ENCODE measurements around the gene PPP4R2.

Gene PPP4R2

DNA sequence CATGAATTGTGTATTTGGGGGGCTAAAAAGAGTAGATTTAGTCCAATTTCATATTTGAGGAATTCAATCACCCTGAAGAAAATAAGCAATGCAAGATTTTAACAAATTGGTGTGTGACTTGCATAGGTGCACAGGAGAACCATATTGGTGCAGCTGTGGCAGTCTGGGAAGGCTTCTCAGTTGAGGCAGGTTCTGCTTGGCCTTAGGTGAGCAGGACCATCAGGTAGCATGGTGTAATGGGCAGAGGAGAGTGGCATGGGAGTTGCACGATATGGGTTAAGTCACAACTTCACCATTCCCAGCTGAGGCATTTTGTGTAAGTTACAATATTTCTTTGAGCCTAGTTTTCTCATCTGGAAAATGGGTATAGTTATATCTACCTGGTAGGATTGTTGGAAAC, 75.3 kb downstream of the PPP4R2 start:
- DNase-seq, result no peak

DNA sequence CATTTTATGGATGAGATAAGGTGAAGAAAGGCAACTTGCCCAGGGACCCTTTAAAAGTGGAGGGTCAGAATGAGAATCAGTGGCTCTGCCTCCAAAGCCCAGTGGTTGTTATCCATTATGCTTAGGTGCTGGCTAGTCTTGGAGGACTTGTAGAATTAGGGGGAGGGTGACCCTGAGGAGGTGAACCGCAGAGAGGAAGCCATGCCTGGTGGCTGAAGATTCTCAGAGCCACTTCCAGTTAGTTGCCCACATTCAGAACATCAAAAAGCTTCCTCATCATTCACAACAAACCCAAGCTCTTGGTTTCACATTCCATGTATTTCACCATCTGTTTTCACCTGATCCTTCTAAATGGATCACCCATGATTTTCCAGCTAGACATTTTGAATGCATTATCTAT, 76.0 kb downstream of the PPP4R2 start:
- no peak for DNase-seq

- no peak for DNase-seq
Measured at GRCh38 chr3:73073091-73073707, 76.6 kb downstream of the PPP4R2 start.

DNA sequence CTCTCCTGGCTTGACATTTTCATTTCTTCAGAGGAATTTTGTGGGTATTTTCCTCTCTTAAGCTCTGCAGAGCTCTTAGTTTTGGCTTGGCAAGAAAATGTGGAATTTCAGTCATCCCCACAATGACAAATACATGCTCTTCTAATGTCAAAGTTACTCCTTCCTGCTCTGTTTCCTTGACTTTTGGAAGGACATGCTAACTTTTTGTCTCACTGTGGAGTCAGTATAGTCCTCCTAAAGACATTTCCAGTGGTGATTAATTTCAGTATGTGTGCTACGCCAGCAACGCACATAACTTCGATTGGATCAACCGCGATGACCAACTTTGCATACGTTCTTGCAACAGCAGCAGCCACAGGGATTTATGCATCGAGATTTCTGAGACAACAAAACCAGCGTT, 78.2 kb downstream of the PPP4R2 start:
- no peak for DNase-seq

GRCh38 chr3:73080216-73080966, 83.8 kb downstream of the PPP4R2 start:
- no peak for DNase-seq

DNA sequence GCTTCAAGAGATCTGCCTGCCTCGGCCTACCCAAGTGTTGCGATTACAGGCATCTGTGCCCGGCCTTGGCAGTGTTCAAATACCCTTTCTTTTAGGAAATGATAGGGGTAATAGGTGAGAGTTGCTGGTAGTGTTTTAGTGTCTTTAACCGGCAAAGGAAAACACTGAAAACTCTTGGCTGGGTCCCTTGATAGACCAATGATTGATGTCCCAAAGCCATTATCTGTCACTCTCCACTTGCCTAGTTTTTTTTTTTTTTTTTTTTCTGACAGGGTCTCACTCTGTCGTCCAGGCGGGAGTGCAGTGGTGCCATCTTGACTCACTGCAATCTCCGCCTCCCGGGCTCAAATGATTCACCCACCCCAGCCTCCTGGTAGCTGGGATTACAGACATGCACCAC, 84.5 kb downstream of the PPP4R2 start:
- no peak for DNase-seq

DNA sequence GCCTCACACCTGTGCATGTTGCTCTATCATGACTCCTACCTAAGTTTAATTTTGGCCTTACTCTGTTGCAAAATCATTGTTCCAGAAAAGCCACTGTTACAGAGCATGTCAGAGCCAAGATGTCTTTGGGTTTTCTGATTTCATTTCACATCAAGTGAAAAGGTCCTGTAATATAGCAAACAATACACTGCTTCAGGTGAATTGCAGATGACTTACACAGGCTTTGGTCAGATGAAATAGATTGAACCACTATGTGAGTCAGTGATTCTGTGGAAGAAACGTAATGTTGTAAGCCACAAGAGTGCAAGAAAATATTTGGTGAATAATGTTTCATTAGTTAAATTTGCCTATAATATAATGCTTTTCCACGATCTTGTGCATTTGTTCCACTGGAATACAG, 87.6 kb downstream of the PPP4R2 start:
- DNase-seq, result no peak

- DNase-seq, result no peak
Measured at GRCh38 chr3:73086071-73086494, 89.5 kb downstream of the PPP4R2 start.

- DNase-seq, result no peak
Measured at GRCh38 chr3:73094129-73094528, 97.5 kb downstream of the PPP4R2 start.

DNA sequence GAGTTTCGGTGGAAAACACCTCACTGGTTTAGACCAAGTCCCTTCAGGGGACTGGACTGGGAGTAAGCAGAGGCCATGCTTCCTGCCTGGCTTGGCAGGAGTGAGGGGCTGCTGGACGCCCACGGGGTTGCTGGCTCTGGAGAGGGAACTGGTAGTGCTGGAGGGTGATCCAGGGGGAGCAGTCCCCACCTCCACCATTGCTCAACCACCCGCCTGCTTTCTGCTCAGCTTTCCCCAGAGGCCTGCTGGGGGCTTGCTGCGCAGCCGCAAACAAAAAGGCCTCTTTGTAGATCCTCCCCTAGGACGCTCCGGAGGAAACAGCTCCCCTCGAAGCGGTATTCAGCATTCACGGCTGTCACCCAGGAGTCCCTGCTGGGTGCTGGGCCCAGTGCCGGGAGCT, 98.3 kb downstream of the PPP4R2 start:
- DNase-seq, result no peak

DNA sequence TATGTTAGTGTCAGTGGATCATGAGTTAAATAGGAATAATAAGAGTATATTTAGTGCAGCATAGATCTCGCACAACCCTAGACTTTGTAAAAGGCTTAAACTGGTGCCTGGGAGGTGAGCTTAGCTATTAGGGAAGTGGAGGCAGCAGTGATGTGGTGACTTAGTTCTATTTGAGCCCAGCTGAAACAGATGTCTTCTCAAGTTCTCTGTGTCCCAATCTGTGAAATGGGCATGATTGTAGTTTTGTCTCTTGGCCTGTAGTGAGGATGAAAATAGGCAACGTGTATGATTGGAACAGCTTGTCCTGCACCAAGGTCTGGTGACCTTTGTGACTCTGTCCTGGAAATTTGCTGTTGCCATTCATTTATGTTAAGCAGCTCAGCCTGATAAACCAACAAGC, 99.6 kb downstream of the PPP4R2 start:
- DNase-seq, result no peak

DNA sequence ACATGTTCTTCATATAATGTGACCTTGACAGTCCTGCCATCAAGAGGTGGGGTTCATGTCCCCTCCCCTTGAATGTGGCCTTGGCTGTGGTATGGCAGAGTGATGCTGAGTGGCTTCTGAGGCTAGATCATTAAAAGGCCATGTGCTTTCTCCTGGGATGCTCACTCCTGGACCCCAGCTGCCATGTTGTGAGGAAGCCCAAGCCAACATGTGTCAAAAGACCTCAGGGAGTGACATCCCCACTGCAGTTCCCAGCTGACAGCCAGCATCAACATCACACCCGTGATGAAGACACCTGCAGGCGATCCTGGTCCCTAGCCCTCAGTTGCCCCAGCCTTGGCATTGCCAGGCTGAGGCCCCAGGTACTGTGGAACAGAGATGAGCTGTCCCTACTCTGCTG, 101.4 kb downstream of the PPP4R2 start:
- DNase-seq, result no peak

- no peak for DNase-seq
Measured at GRCh38 chr3:73098873-73099272, 102.3 kb downstream of the PPP4R2 start.

GRCh38 chr3:73100741-73101559, 104.3 kb downstream of the PPP4R2 start:
- DNase-seq, result no peak

DNA sequence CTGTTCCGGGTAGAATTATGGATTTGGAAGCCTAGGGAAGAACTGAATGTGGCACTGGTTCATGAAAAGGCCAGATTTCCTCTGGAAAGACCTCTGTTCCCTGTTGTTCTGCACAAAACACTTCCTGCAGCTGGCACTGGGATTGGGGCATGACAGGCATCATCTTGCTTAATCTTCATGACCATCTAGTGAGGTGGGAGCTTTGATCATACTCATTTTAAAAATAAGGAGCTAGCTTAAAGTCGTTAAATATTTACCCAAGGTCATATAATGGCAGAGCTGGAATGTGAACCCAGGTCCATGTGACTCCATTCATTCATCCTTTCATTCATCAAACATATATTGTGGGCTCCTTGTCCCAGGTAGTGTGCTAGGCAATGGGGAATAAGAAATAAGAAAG, 105.3 kb downstream of the PPP4R2 start:
- no peak for DNase-seq

- DNase-seq, result no peak
Measured at GRCh38 chr3:73107215-73107614, 110.6 kb downstream of the PPP4R2 start.

DNA sequence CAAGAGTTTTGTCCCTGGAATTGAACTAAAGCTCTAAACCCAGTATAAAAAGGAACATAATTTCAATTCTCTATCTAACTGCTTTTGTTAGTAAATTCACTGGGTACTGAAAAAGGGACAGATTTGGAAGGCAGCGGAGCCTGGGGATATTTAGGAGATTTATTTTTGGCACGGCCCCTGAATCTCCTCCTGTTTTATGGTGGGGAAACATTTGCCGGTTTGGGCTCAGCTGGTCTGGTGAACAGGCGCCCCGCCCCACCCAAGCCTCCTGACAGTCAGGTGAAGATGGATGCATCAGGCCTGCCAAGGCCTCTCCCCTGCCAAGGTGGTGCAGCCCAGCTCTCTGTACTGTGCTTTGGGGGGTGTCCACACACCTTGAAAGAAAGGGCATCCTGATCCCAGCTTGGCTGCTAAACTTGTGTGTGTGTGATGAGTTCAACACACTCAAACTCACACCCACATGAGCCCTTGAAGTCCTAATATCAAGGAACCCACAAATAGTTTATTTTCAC, 111.1 kb downstream of the PPP4R2 start:
- no peak for DNase-seq

- DNase-seq, result no peak
Measured at GRCh38 chr3:73108750-73109149, 112.1 kb downstream of the PPP4R2 start.

- DNase-seq, result no peak
Measured at GRCh38 chr3:73110530-73110929, 113.9 kb downstream of the PPP4R2 start.

DNA sequence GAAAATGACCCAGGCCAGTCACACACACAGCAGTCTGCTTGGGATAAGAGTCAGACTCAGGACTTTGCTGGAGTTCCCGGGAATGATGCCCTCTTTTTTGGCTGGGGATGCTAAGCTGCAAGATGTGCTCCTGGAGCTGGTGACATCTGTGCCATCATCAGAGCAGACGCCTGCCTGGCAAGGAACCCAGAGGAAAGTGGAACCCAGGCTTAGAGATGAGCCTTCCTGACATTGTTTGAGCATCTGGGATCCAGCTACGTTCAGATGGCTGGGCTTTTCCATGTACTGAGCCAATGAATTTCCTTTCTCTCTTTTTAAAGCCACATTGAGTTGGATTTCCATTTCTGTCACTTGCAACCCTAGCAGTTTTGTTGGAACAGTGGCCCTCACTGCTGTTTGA, 118.1 kb downstream of the PPP4R2 start:
- DNase-seq, result no peak

DNA sequence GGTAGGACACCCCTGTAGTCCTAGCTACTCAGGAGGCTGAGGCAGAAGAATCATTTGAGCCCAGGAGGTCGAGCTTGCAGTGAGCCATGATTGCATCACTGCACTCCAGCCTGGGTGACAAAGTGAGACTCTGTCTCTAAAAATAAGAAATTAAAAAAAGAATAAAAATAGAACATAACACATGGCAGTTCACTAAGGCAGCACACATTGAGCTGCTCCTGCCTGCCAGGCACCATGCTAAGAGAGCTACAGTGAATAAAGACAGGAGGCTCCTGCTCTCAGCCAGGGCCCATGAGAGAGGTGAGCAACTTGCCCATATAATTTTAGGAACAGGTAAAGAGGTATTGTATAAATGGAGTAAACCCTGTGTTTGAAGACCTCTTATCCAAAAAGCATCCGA, 119.2 kb downstream of the PPP4R2 start:
- no peak for DNase-seq

Data from NCI-H2081 treated with DMSO at 0.1 percent for 48 hours (cell line).